OCI-LY1 (cell line): ENCODE data around the gene SMIM33.

Experiments used
- H2AFZ ChIP-seq: fragments of 200-600 bp; sonication (generic), shearing (Covaris generic); 2 replicates; pipeline ENCODE4 v1.6.0; 2014; ENCODE audit warnings: antibody characterized with exemption, mild to moderate bottlenecking, low read length
- H3F3A ChIP-seq: fragments of 200-600 bp; sonication (generic), shearing (Covaris generic); 2 replicates; pipeline ENCODE4 v1.6.0; 2014; ENCODE audit warnings: mild to moderate bottlenecking, antibody characterized with exemption, low read length, moderate library complexity; ENCODE audit not compliant: insufficient read depth
- H3K27ac ChIP-seq: fragments of 200-600 bp; sonication (generic); 2 replicates; pipeline ENCODE4 v1.5.1; 2014; ENCODE audit warnings: low read length, mixed run types, mild to moderate bottlenecking, low read depth; ENCODE audit not compliant: poor library complexity, severe bottlenecking
- H3K27me3 ChIP-seq: fragments of 200-600 bp; sonication (generic); 2 replicates; pipeline ENCODE4 v1.6.0; 2014; ENCODE audit warnings: antibody characterized with exemption, mild to moderate bottlenecking, low read length, moderate library complexity; ENCODE audit not compliant: insufficient read depth
- H3K36me3 ChIP-seq: fragments of 200-600 bp; sonication (generic); 2 replicates; pipeline ENCODE4 v1.6.1; 2014; ENCODE audit warnings: mild to moderate bottlenecking, antibody characterized with exemption, low read length, moderate library complexity, mixed read lengths; ENCODE audit not compliant: insufficient read depth
- H3K4me1 ChIP-seq: fragments of 200-600 bp; sonication (generic); 2 replicates; pipeline ENCODE4 v1.5.1; 2014; ENCODE audit warnings: mild to moderate bottlenecking, low read length, moderate library complexity; ENCODE audit not compliant: insufficient read depth, severe bottlenecking
- H3K4me2 ChIP-seq: fragments of 200-600 bp; sonication (generic), shearing (Covaris generic); 2 replicates; pipeline ENCODE4 v1.6.1; 2014; ENCODE audit warnings: low read length
- H3K4me3 ChIP-seq: fragments of 200-600 bp; sonication (generic); 2 replicates; pipeline ENCODE4 v1.5.1; 2014; ENCODE audit warnings: low read length, low read depth, mild to moderate bottlenecking, mixed read lengths; ENCODE audit not compliant: poor library complexity, severe bottlenecking
- H3K79me2 ChIP-seq: fragments of 200-600 bp; shearing (Covaris generic); 2 replicates; pipeline ENCODE4 v1.6.1; 2016; ENCODE audit warnings: mixed run types, low read length, mixed read lengths; ENCODE audit not compliant: insufficient read depth
- H3K9ac ChIP-seq: fragments of 200-600 bp; sonication (generic), shearing (Covaris generic); 2 replicates; pipeline ENCODE4 v1.6.1; 2014; ENCODE audit warnings: mild to moderate bottlenecking, low read length, mixed read lengths
- H3K9me2 ChIP-seq: fragments of 200-600 bp; sonication (generic), shearing (Covaris generic); 2 replicates; pipeline ENCODE4 v1.6.1; 2014; ENCODE audit warnings: low read depth, mild to moderate bottlenecking, low read length, mixed read lengths
- H3K9me3 ChIP-seq: fragments of 200-600 bp; shearing (Covaris generic); 2 replicates; pipeline ENCODE4 v1.6.1; 2014; ENCODE audit warnings: low read length, mixed read lengths
- H4K20me1 ChIP-seq: fragments of 200-600 bp; sonication (generic), shearing (Covaris generic); 2 replicates; pipeline ENCODE4 v1.6.0; 2016; ENCODE audit warnings: mild to moderate bottlenecking, low read length; ENCODE audit not compliant: insufficient read depth
- EZH2 ChIP-seq: fragments of 200-600 bp; sonication (generic), shearing (Covaris generic); IDR thresholded peaks from 2 replicates; pipeline ENCODE4 v1.8.0; 2017; ENCODE audit warnings: borderline replicate concordance, mixed run types, mild to moderate bottlenecking, antibody characterized with exemption, low read length, moderate library complexity, mixed read lengths
- TF ChIP-seq, protein P1 (sequence below): fragments of 200-600 bp; sonication (generic), shearing (Covaris generic); IDR thresholded peaks from 2 replicates; pipeline ENCODE4 v1.5.1; 2017; ENCODE audit warnings: mild to moderate bottlenecking, antibody characterized with exemption, low read length, moderate library complexity, mixed read lengths

The SMIM33 gene

DNA sequence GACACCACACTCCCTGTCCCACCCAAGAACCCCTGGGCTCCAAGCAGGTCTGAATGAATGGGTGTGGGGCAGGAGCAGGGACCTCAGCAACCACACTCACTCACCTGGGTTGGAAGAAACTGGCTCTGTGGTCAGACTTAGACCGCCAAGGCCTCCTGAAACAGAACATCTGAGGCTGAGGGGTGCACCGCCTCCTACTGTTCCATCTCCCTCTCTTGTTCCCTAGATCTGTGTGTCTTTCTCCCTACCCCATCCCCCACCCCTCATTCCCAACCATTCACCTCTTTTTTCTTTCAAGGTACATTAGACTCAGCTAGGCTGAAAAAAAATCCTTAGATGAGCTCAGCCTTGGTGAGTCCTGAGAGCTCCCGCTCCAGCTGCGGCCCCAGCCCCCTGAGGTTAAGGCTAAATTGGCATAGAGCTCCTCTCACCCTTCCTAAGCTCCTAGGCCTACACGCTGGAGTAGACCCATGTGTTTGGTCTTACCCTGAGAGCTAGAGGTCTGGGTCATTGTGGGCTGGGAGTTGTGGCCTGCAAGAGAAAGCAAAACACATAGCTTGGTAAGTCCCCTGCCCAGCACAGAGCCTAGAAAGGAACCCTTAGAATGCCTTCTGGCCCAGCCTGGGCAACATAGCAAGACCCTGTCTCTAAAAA is 13.0 kb upstream of the SMIM33 start:
- H4K20me1 ChIP-seq, result no peaks in the 10 kb centered on the region
- no peak overlapping the region for H2AFZ ChIP-seq
- H3K9me2 ChIP-seq, result no peaks in the 10 kb centered on the region
- H3K4me3 ChIP-seq, result no peak overlapping the region
- H3K9me3 ChIP-seq, result no peaks in the 10 kb centered on the region
- no peaks in the 10 kb centered on the region for H3F3A ChIP-seq
- no peak overlapping the region for H3K9ac ChIP-seq
- TF ChIP-seq, protein P1, sequence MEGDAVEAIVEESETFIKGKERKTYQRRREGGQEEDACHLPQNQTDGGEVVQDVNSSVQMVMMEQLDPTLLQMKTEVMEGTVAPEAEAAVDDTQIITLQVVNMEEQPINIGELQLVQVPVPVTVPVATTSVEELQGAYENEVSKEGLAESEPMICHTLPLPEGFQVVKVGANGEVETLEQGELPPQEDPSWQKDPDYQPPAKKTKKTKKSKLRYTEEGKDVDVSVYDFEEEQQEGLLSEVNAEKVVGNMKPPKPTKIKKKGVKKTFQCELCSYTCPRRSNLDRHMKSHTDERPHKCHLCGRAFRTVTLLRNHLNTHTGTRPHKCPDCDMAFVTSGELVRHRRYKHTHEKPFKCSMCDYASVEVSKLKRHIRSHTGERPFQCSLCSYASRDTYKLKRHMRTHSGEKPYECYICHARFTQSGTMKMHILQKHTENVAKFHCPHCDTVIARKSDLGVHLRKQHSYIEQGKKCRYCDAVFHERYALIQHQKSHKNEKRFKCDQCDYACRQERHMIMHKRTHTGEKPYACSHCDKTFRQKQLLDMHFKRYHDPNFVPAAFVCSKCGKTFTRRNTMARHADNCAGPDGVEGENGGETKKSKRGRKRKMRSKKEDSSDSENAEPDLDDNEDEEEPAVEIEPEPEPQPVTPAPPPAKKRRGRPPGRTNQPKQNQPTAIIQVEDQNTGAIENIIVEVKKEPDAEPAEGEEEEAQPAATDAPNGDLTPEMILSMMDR, result no peak
- no peak for TF ChIP-seq EZH2
- H3K79me2 ChIP-seq, result no peaks in the 10 kb centered on the region
- H3K36me3 ChIP-seq, result no peaks in the 10 kb centered on the region
- H3K4me2 ChIP-seq, result no peak overlapping the region
- no peaks in the 10 kb centered on the region for H3K27me3 ChIP-seq
- no peak overlapping the region for H3K27ac ChIP-seq
- H3K4me1 ChIP-seq, result no peaks in the 10 kb centered on the region

DNA sequence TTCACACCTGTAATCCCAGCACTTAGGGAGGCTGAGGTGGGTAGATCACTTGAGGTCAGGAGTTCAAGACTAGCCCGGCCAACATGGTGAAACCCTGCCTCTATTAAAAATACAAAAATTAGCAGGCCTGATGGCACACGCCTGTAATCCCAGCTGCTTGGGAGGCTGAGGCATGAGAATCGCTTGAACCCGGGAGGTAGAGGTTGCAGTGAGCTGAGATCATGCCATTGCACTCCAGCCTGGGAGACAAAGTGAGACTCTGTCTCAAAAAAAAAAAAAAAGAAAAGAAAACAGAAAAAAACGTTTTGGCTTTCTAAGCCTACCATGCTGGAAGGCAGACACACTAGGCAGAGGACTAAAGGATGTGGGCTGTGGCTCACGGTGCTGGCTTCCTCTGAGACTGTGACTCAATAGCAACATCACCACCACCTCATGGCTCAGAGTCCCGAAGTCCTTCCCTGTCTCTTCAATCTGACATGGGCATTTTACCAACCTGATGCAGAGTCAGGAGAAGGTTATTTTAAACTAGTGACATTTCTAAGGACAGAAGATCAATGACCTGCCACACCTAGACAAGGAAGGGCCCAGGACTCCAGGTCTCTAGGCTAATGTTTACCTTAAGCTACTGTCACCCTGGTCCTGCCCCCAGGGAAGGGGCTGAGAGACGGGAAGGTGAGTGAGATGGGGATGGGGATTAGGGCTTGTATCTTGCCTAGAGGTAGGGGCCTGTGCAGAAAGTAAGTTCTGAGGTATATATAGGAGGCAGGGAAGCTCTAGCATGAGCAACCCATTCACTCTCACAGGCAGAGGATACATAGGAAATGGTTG is 12.0 kb upstream of the SMIM33 start:
- no peaks in the 10 kb centered on the region for H3K9me2 ChIP-seq
- H3K27me3 ChIP-seq, result no peaks in the 10 kb centered on the region
- H3F3A ChIP-seq, result no peaks in the 10 kb centered on the region
- H3K4me2 ChIP-seq, result no peak overlapping the region
- H3K4me1 ChIP-seq, result no peaks in the 10 kb centered on the region
- no peak overlapping the region for H3K27ac ChIP-seq
- H3K9me3 ChIP-seq, result no peaks in the 10 kb centered on the region
- H2AFZ ChIP-seq, result no peak overlapping the region
- H3K9ac ChIP-seq, result no peak overlapping the region
- H3K4me3 ChIP-seq, result no peak overlapping the region
- H3K36me3 ChIP-seq, result no peaks in the 10 kb centered on the region
- H4K20me1 ChIP-seq, result no peaks in the 10 kb centered on the region
- TF ChIP-seq, protein P1, result no peak
- TF ChIP-seq EZH2, result no peak
- H3K79me2 ChIP-seq, result no peaks in the 10 kb centered on the region

DNA sequence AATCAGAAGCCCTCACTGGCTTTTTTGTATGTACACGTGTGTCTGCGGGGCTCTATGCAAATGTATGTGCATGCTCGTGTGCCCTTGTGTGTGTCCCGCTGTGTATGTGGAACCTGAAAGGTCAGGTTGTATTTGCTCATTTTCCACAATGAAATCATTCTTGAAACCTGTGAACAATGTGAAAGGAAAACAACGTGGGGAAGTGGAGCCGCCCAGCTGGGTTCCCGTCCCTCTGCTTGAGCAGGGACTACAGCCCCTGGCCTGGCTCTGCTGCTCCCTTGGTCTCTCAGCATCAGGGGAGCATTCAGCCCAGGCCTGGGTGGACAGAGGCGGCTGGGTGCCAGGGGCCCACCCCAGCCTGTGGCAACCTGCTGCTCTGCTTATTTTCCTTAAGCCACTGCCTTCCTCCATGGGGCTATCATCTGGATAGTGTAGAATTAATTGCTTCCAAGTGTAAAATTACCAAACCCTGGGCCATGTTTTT is 11.3 kb upstream of the SMIM33 start:
- no peak overlapping the region for H3K27ac ChIP-seq
- H3K79me2 ChIP-seq, result no peaks in the 10 kb centered on the region
- H3K4me3 ChIP-seq, result no peak overlapping the region
- no peak overlapping the region for H3K4me2 ChIP-seq
- no peaks in the 10 kb centered on the region for H3K36me3 ChIP-seq
- TF ChIP-seq EZH2, result no peak
- TF ChIP-seq, protein P1, result no peak
- no peaks in the 10 kb centered on the region for H3K27me3 ChIP-seq
- H3K9me3 ChIP-seq, result no peaks in the 10 kb centered on the region
- no peak overlapping the region for H2AFZ ChIP-seq
- no peaks in the 10 kb centered on the region for H4K20me1 ChIP-seq
- H3F3A ChIP-seq, result no peaks in the 10 kb centered on the region
- H3K4me1 ChIP-seq, result no peaks in the 10 kb centered on the region
- no peak overlapping the region for H3K9ac ChIP-seq
- H3K9me2 ChIP-seq, result no peaks in the 10 kb centered on the region
